ENCODE data around the gene PLCG2.

- no peak for TF ChIP-seq EZH2 (IDR thresholded peaks at IDR 0.05; ENCODE audit: borderline replicate concordance, insufficient read depth, low read length, poor library complexity, severe bottlenecking)
- TF ChIP-seq MXI1 (conservative IDR thresholded peaks at IDR 0.05; ENCODE audit: poor library complexity, severe bottlenecking), result no peak
- TF ChIP-seq CTCF (IDR thresholded peaks at IDR 0.05; ENCODE audit: poor library complexity, severe bottlenecking), result no peak
These were observed 145.9 kb downstream of the PLCG2 start for GRCh38 chr16:81925016-81925415.
